CD4-positive, alpha-beta T cell treated with Interleukin-4 for 4 hours (primary cell): Measurements from ENCODE around the gene SLX4IP.

ENCODE experiments used
- DNase-seq: peaks from one replicate; pipeline ENCODE4 v3.0.0-alpha.2; 2020

SLX4IP gene

DNA sequence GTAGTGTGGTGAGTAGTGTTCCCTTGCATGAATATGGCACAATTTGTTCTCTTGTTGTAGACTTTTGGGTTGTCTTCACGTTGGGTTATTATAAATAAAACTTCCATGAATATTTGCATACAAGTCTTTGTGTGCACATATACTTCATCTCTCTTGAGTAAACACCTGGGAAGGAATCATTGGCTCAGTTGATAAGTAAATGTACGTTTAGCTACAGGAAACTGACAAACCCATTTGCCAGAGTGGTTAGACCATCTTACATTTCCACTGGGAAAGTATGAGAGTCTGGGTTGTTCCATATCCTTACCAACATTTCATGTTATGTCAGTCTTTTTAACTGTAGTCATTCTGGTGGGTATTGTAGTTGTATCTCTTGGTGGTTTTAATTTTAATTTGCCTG, 119.2 kb downstream of the SLX4IP start:
- no peak for DNase-seq

DNA sequence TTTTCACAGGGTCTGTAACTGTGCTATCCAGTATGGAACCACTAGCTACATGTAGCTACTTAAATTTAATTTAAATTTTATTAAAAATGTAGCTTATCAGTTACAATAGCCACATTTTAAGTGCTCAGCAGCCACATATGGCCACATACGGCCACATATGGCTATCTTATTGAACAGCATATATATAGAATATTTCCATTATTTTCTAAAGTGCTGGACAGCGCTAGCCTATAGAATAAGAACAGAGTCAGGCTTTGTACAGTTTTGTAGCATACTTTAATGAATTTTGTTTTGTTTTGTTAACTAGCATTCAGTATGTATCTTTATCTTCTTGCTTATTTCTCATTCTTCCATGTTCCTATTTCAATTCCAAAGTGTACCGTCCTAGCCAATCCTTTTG, 120.3 kb downstream of the SLX4IP start:
- DNase-seq = no peak

DNA sequence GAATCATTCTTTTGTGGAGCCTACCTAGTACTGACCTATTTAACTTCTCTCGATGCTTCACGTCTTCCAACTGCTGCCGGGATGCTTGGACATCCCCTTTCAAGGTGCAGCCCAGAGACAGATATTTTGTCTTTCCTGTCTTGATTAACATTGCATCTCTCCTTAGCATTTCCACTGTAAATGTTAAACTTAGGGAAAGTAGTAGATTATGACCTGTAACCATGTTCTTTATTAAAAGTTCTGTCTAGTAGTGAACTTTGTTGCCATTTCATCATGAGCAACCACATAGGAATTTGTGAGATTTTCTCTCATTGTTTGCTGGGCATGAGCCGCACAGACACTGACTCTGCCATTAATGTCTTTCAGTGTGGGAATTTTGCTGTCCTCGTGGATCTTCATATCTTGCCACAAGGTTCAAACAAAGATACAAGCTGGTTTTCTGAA, 120.8 kb downstream of the SLX4IP start:
- no peak for DNase-seq

DNA sequence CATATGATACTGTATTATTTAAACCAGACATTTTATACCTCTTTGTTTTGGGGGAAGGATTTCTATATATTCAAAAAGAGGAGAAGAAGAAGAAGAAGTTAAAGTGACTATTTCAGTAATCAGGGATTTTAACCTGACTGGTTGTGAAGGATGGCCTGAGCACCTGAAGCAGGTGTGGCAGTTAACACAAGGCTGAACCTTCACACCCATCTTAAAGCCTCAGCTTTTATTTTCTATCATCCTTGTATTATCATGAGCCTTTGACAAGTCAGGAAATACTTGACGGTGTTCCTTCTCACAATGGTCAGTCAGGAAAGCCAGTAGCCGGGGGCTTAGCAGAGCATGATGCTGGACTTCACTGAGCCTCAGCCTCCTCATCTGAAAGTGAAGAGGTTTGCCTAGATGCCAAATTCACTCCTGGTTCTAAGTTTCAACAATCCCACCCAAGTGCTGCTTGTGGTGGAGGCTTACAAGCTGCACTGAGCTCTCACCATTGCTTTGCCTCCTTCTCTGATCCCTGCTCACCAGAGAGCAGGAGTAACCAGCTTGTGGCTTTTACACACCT, 121.5 kb downstream of the SLX4IP start:
- no peak for DNase-seq

DNA sequence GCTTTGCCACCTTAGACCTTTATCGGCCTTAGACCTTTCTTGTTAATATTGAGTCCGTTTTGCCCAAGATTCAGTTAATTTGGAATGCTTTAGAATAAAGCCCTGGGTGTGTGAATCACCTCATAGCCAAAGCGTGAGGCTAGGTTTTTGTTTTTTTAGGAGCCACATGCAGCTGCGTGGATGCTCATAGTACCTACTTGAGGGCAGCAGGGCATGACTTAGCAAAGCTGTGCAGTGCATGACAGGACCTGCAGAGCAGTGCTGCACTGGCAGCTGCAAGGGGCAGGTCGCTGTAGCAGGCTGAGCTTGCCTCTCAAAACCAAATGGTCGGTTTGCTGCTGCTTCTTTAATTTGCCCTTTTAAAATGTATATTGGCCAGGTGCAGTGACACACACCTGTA, 122.6 kb downstream of the SLX4IP start:
- no peak for DNase-seq

DNA sequence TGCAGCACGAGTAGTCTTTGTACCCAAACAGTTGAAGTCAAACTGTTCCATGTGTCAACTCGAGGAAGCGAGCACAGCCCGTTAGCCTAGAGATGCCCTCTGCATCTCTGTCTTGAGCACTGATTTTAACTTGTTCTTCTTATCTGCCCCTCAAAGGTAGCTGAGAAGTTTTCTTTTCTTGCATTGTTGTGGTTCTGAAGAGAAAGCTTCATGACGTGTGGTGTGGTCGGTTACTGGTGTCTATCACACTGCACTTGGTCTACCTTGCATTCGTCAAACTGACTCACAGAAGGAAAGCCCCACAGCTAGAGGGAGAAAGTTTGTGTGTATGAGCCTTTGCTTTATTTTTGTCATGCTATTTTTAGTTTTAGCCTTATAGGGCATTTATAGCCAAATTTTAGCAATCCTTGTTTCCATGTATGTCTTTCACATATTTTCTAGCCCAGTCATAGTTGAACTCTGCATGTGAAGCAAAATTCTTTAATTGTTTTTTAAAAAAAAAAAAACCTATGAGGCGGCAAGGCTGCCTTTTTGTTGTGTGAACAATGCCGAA, 123.6 kb downstream of the SLX4IP start:
- peak; percentile 30 for DNase-seq

DNA sequence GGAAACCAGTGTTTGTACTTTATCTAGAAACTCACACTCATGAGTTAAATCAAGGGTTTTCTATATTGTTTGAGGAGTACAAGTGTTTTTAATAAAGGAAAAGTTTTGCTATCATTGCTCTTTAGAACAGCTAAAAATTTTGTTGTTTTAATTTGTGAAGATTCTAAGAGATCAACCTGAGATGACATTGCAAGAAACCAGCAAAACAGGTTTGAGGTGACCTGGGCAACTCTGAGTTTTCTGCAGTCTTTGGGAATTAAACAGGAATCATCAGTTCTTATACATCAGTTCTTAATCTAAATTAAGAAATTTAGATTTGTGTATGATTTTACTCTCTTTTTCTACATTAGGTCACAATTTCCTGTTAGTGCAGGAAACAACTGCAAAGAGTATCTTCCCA, 124.2 kb downstream of the SLX4IP start:
- DNase-seq = no peak

DNA sequence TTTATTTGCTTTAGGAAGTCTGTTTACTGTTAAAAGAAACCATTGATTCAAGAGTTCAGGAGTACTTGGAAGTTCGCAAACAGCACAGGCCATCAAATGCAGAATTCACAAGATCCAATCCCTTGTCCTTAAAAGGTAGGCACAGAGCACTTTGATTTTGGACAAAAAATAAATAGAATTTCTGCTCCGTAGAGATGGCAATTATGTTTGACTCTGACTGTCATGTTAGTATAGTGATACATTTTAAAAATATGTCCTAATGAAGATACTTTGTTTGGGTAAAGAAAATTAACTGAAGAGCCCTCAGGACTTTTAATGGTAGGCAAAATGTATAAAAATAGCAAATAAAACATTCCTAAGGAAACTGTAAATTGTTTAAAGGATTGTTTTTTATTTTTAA, 125.6 kb downstream of the SLX4IP start:
- DNase-seq = no peak

DNA sequence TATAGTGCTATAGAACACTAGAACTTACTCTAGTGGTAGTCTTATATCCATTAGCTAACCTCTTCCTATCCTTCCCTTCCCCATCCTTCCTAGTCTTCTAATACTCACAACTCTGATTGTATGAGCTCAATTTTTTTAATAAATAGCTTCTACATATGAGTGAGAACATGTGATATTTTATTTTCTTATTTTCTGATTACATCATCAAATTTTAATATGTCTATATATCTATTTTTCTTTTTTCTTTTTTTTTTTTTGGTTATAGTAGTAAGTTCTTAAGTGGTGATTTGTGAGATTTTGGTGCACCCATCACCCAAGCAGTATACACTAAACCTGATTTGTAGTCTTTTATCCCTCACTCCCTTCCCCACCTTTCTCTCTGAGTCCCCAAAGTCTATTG, 126.2 kb downstream of the SLX4IP start:
- no peak for DNase-seq

DNA sequence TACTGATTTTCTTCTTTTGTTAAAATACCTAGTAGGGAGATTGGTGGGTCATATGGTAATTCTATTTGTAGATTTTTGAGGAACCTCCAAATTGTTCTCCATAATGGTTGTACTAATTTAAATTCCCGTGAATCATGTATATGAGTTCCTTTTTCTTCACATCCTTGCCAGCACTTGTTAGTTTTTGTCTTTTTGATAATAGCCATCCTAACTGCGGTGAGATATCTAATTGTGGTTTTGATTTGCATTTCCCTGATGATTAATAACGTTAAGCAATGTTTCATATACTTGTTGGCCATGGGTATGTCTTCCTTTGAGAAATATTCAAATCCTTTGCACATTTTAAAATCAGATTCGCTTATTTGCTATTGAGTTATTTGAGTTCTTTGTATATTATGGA, 127.8 kb downstream of the SLX4IP start:
- DNase-seq = no peak

DNA sequence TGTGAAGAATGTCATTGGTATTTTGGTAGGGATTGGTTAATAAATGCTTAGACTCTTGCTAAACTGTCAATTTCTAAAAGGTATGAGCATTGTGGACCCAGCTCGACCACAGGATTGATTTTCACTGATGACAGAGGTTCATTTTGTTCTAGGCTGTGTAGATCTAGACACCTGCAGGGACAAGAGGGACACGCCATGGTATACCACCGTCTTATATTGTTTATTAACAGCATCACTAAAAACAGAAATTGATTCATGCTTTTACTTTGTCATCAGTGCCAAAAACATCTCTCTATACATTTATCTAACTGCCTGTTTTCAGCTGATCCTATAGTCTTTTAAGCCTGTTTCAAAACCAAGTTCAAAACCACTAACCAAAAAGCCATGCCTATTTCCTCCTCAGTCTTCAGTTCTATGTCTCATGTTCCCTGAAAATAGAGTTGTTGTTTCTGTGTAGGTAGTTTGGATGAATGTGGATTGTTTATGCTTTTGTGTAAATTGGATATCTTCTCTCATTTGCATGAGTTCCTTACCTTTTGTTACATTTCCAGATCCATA, 128.9 kb downstream of the SLX4IP start:
- DNase-seq = no peak

DNA sequence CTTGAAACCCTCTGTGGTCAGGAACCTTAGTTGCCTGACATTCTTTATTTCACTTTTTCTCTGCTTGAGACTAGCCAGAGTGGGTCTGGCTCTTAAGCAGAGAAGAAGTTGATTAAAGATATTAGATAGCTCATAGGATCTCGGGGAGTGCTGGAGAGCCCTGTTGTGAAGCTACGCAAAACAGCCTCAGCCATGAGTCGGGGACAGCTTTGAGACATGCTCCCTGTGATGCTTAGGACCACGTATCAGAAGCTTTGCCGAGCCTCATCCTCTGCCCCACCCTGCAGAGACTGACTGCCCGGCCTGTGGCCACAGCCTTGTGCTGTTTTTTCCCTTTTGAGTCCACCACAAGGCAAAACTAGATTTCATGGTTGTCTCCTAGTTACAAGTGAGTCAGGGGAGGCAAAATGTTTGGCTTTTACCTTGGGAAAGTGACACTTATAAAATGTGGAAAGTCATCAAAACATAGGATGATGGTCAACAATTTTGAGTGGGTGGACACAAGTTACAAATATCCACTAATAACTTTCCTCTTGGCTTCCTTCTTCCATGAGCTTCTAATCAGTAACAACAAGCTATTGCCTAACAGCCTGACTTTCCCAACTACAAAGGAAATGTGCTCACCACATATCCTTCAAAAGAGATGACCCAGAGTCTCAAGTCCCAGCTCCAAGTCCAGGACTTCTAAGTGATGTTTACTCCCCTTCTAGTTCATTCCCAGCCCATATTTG, 130.3 kb downstream of the SLX4IP start:
- no peak for DNase-seq

DNA sequence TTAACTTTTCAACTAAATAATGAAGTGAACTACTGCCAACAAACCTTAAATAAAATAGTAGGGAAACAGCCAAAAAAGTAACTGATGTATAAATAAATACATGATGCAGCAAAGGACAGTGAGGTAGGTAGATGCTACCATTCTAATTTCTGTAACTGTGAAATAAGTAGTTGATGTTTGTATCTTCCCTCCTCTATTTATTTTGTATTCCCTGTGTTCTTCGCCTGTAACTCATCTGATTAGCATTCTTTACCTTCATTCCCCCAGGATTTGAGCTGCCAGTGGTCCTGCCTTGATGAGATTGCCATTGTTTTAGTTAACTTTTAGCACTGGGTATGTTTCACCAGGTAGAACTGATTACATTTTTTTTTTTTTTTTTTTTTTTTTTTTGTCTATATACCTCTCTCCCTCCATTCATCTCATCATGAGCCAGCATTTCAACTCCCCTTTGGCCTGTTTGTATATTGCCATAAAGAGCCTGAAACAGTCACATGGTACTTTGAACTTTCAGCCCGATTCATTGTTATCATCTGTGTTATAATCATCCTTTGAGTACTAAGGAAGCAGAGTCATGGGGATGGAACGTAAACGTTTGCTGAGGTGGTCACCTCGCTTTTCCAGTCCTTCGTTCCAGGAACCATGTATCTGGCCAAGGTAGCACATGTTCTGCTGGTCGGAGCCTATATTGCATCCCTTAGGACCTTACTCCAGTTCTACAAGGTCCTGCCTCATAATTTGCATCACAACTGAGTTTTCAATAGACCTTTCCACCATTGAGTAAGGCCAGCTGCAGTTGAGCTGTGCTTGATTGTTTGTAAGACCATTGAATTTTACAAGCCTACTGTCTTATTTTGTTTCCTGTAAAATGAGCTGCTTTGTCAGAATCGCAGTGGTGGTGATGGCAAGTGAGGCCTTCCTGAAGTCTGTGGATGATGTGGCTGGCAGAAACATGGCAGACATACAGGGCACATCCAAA, 131.1 kb downstream of the SLX4IP start:
- no peak for DNase-seq

DNA sequence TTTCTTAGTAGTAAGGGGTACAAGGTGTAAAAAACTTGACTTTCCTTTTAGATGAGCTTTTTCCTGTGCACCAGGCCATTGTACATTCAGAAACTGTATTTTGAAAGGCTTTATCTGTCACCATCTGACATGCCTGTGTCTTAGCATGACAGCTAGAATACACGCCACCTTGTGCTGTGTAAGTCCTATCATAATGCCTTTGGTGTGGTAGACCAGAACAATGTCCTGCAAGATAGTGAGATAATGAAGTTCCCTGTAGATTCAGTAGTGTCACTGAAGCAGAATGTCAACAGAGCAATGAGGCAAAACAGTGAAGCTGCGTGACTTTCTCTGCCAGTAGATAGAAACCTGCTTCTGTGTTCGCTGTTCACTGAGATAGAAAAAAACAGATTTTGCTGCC, 132.9 kb downstream of the SLX4IP start:
- DNase-seq = peak; percentile 13

DNA sequence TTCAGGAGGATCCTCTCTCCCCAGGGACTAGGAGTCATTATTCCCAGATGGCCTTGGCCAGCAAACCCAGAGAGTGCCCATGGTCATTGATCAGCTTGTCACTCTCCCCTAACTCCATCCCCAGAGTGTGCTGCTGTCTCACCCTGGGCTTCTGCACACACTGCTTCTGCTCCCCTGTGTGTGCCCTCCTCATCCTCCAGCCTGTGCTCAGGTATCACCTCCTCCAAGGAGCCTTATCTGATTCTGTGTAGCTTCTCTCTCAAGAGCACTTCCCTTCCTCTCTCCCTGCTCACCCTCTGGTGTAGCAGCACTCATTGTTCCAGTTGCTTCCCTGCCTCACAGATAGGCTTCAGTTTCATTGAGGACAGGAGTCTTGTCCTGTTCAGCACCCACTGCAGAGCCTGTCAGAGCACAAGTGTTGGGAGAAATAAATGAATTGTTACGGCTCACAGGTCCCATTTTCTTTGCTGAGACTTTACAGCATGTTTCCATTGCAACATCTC, 136.3 kb downstream of the SLX4IP start:
- no peak for DNase-seq

DNA sequence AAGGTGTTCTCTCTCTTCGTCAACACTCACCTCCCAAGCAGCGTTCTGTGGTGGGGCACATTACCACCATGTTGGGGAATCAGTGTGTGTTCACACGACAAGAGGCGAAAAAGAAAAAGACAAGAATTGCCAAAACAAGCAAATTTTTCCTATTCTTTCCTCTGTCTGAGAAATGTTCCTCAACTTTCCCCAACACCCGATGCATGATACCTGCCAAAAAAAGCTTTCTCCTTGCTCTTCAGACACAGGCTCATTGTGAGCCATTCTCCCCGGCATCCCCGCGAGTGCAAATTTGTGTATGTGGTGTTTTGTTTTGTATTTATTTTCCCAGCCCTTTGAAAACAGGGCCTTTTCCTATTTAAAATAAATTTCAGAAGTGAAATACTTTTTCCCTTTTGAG, 137.7 kb downstream of the SLX4IP start:
- no peak for DNase-seq

DNA sequence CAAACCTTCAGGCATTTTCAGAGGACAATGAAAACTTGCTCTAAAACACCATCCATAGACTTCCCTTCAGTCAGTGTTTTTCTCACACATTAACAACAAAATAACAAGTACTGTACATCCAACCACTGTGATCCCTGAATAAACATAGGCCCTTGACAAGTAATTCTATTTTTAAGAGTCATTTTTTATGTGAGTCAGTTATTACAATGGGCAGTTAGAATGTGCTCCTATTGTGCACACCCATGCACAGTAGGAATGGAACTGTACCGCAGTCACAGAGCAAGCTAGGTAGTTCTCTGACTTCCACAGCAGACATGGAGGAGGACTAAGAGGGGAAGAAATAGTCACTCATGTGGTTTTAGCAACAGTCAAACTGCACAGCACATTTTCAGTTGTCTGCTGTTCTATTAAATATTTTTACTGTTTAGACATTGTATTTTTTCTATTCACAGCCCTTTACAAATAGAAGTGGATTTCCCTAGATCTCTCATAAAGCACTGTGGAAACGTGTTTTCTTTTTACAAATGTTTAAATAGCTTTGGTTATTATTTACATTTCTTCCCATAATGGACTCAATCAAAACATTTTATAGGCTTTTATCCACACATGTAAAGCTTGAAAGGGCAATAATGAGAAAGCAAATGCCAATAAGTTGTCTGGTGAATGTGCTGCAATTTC, 138.3 kb downstream of the SLX4IP start:
- no peak for DNase-seq

DNA sequence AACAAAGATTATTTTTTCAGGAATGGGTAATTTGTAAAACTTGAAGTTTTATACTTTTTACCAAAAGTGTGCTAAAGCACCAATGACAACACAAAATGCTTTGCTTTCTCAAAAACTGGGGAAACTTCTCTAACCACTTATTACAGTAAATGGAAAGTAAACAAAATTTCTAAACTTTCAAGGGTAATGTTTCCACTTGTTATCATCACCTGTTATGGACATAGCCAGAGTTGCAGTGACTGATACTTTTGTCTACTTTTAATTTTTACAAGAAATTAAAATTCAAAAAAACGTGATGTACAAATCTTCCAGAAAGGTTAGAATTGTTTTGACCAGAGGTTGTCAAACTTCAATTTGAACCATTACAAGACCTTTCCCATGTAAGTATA, 138.8 kb downstream of the SLX4IP start:
- no peak for DNase-seq

DNA sequence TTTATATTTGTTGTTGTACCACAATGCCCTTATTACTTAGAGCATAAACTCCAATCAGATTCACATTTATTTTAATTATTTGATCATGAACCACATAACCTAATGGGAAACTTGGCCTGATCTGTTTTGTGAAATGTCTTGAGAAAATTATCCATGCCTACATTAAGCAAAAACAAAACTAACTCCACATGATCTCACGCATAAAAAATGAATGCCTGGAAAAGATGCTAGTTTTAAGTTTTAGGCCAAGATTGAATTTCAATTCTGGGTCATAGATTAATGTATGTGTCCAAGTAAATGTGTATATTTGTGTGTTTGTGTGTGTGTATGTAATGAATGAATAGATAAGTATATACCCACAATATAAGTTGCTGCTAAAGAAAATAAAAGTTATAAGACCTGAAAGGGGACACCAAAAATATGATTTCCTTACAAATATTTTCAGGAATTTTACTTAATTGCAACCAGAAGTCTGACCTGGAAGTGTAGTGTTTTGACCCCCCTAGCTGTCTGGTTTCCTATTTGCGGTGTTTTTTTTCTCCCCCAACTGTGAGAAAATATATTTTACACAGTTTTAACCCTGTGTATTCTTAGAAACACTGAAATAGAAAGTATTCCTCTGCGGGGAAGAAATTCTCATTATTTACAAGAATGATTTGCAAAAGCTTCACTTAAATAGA, 141.4 kb downstream of the SLX4IP start:
- DNase-seq = no peak

DNA sequence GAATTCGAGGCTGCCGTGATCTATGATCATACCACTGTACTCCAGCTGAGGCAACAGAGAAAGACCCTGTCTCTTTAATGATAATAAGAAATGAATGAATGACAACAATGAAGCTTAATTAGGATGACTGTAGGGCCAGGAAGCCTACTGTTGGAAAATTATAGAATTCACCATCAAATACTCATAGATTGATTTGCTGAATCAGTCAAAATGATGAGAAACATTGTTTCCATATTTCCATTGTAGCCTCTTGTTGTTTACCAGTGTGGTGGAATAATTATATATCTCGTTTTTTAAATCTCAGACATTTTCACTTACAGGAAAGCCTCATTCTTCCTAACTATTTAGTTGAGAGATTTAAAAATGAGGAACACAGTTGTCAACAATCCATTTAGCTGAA, 142.5 kb downstream of the SLX4IP start:
- no peak for DNase-seq

DNA sequence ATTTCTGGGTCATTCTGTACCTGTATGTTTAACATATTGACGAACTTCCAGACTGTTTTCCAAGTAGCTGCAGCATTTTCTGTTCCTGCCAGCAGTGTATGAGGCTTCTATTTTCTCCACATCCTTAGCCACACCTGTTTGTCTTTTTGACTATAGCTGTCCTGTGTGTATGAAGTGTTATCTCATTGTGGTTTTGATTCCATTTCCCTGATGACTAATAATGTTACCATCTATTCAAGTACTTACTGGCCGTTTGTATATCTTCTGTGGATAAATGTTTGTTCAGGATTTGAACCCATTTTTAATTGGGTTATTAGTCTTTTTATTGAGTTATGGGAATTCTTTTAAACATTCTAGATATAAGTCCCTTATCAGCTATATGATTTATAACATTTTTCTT, 143.5 kb downstream of the SLX4IP start:
- DNase-seq = no peak

DNA sequence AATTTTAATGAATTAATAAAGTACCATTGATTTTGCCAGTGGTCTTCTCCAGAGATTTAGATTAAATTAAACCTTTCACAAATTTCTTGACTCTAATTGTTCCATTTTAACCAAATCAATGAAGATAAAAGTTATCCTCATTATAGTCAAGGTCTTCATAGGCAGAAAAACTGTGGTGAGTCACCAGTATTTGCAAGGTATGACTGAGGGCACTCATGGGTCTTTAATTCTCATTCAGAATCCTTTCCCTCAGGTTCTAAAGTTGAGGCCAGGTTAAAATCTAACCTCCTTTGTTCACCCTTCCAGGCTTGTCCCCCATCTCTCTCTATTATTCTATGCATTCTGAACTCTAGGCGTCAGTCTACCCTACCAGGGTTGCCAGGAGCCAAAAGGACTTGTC, 144.8 kb downstream of the SLX4IP start:
- no peak for DNase-seq
